B cell (primary cell): ENCODE data around the gene GBA2.

Source experiments
- EZH2 ChIP-seq: IDR thresholded peaks from 2 replicates; pipeline ENCODE4 v1.6.1; 2012; ENCODE audit warnings: borderline replicate concordance, low read depth, mild to moderate bottlenecking, moderate library complexity, low read length; ENCODE audit not compliant: insufficient read depth, poor library complexity, severe bottlenecking
- TF ChIP-seq, protein P1 (sequence below): fragments of 200-600 bp; IDR thresholded peaks from one replicate; pipeline ENCODE4 v1.8.0; 2022; ENCODE audit warnings: antibody characterized with exemption, mild to moderate bottlenecking

DNA sequence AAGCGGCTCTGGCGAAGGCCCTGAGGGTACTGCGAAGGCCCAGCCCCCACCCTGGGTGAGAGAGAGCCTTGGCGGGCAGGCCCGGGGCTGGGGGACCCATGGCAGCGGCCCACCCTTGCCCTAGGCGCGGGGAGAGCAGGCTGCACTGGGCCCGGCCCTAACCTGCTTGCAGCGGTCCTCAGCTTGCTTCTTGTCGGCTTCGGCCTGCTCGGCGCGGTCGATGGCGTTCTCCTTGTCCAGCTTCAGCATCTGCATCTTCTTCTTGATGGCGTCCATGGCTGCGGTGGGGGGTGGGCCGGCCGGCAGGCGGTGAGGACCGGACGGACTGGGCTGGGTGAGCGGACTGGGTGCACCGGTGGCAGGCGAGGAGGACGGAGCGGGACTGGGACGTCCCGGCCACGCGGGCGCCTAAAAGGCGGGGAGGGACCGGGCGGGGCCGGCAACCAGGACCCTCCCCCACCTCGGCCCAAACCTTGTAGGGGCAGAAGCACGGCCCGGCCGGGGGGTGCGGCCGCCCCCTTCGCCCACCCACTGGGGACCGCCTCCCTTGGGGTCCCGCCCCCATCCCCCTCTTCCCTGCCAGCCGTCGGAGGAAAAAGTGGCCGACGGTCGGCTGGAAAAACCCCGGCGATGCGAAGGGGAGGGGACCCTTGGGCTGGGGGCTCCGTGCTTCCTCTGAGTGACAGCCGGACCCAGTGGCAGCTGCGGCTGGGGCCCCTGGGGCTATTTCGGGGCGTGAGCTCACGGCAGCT is 59.3 kb downstream of the GBA2 start, which contains the start of gene TPM2:
- no peak for TF ChIP-seq EZH2
- TF ChIP-seq, protein P1, sequence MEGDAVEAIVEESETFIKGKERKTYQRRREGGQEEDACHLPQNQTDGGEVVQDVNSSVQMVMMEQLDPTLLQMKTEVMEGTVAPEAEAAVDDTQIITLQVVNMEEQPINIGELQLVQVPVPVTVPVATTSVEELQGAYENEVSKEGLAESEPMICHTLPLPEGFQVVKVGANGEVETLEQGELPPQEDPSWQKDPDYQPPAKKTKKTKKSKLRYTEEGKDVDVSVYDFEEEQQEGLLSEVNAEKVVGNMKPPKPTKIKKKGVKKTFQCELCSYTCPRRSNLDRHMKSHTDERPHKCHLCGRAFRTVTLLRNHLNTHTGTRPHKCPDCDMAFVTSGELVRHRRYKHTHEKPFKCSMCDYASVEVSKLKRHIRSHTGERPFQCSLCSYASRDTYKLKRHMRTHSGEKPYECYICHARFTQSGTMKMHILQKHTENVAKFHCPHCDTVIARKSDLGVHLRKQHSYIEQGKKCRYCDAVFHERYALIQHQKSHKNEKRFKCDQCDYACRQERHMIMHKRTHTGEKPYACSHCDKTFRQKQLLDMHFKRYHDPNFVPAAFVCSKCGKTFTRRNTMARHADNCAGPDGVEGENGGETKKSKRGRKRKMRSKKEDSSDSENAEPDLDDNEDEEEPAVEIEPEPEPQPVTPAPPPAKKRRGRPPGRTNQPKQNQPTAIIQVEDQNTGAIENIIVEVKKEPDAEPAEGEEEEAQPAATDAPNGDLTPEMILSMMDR: no peak
